ENCODE measurements around the gene PPP1R27.

DNA sequence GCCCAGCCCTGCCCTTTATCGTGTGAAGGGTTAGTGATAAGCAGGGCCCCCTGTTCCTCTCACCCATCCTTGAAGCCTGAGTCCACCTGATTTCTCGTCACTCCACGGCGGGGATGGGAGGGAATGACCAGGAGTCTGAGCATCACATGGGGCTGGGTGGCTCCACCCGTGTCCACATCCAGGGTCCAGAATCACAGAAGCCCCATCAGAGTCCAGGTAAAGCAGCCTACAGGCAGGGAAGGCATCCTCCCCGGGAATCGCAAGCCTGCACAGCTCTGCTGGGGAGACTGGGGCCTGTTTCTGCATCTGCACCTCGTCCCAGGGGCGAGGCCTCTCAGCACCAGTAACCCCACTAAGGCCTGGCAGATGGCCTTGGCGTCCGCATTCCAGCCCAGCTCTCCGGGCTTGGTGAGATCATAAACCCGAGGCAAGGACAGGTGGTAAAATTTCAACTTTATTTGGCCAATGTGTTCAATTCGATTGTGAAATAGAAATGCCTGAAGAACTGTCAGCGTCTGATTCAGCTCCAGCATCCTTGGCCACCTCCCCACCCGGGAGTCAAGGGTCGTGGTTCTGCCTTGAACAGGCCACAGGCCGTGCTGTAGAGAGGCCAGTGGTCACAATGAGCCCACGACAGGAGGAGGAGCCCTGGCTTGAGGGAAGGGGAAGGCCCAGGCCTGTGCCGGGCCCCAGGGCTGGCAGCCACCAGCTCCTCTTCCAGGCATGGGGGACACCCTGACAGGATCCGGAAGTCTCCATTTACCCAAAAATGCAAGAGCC, 8.1 kb upstream of the PPP1R27 start:
- TF ChIP-seq POLR2AphosphoS5 (IDR thresholded peaks at IDR 0.05; ENCODE audit: low read depth, low read length) = no peak; the same call in 1 of the 2 replicates
- peak; percentile 11; the same call in 1 of the 2 replicates for TF ChIP-seq POLR2A (IDR thresholded peaks at IDR 0.05; ENCODE audit: low read depth, low read length)
- TF ChIP-seq TAF1 (IDR thresholded peaks at IDR 0.05; ENCODE audit: borderline replicate concordance, low read depth, low read length) = no peak

Data from GM12892 (cell line).